IMR-90 (cell line): ENCODE results near the gene CLEC4M. TPM values are rescaled to one million over a fixed set of nuclear protein-coding genes. Genes with fewer than 3 reads are reported as not detected.

Experiments
- ATAC-seq: fragments of 200-7000 bp; cut with Tn5 transposase; 2 replicates; pipeline ENCODE4 v1.9.1; 2020; ENCODE audit warnings: low read depth, mild to moderate bottlenecking, moderate library complexity
- BruUV-seq: library from RNA; stranded (reverse); fragments of 400-500 nt; replicated peaks from 2 replicates; lab custom pipeline; 2021; lab: Mats Ljungman, UMichigan
- CTCF ChIA-PET: fragments of 300-600 bp; formaldehyde crosslinking; extraction: SDS; loops from one replicate; lab custom pipeline; 2021; ENCODE audit warnings: antibody characterized with exemption; lab: Yijun Ruan, JAX
- POLR2A ChIA-PET: fragments of 300-600 bp; sonication (Branson Sonifier 250); formaldehyde crosslinking; loops from one replicate; lab custom pipeline; 2022; ENCODE audit warnings: antibody characterized with exemption; ENCODE audit not compliant: unreplicated experiment; lab: Charles Lee
- DNase-seq: peaks from one replicate; pipeline ENCODE4 v3.0.0; 2013
- H2AFZ ChIP-seq: replicated peaks from 2 replicates; pipeline ENCODE3; 2013; ENCODE audit warnings: low read length, mild to moderate bottlenecking; ENCODE audit not compliant: poor library complexity
- H2AK5ac ChIP-seq: 2 replicates; pipeline ENCODE4 v1.6.1; 2013; ENCODE audit warnings: low read depth, low read length, inconsistent platforms
- H2AK9ac ChIP-seq: replicated peaks from 2 replicates; pipeline ENCODE3; 2013; ENCODE audit warnings: mild to moderate bottlenecking, low read depth, low read length, moderate library complexity; ENCODE audit not compliant: poor library complexity
- H2BK120ac ChIP-seq: 2 replicates; pipeline ENCODE4 v1.6.1; 2013; ENCODE audit warnings: low read depth, low read length, inconsistent platforms
- H2BK15ac ChIP-seq: 3 replicates; pipeline ENCODE4 v1.6.1; 2013; ENCODE audit warnings: low read depth, low read length, inconsistent platforms
- H2BK20ac ChIP-seq: 2 replicates; pipeline ENCODE4 v1.6.1; 2013; ENCODE audit warnings: low read depth, mild to moderate bottlenecking, inconsistent platforms, low read length, moderate library complexity
- H2BK5ac ChIP-seq: 2 replicates; pipeline ENCODE4 v1.6.1; 2013; ENCODE audit warnings: mild to moderate bottlenecking, low read depth, low read length, inconsistent platforms; ENCODE audit not compliant: poor library complexity, severe bottlenecking
- H3K14ac ChIP-seq: replicated peaks from 2 replicates; pipeline ENCODE4 v1.6.1; 2013; ENCODE audit warnings: low read depth, low read length, inconsistent platforms
- H3K18ac ChIP-seq: 2 replicates; pipeline ENCODE4 v1.6.1; 2013; ENCODE audit warnings: low read depth, low read length, control low read depth
- H3K23ac ChIP-seq: 2 replicates; pipeline ENCODE4 v1.6.1; 2013; ENCODE audit warnings: low read depth, low read length, inconsistent platforms
- H3K27ac ChIP-seq: 2 replicates; pipeline ENCODE4 v1.5.1; 2013; ENCODE audit warnings: mild to moderate bottlenecking, control low read depth, low read length; ENCODE audit not compliant: insufficient read depth
- H3K27me3 ChIP-seq: 2 replicates; pipeline ENCODE4 v1.6.1; 2013; ENCODE audit warnings: low read length; ENCODE audit not compliant: control insufficient read depth, insufficient read depth
- H3K36me3 ChIP-seq: 2 replicates; pipeline ENCODE4 v1.6.1; 2013; ENCODE audit warnings: low read length, mixed read lengths; ENCODE audit not compliant: control insufficient read depth, insufficient read depth
- H3K4ac ChIP-seq: 2 replicates; pipeline ENCODE4 v1.6.1; 2013; ENCODE audit warnings: low read depth, low read length, inconsistent platforms
- H3K4me1 ChIP-seq: 2 replicates; pipeline ENCODE4 v1.6.1; 2013; ENCODE audit warnings: low read length, mixed read lengths; ENCODE audit not compliant: control insufficient read depth, insufficient read depth
- H3K4me2 ChIP-seq: 2 replicates; pipeline ENCODE4 v1.6.1; 2013; ENCODE audit warnings: low read depth, mild to moderate bottlenecking, control low read depth, low read length, moderate library complexity
- H3K4me3 ChIP-seq: 2 replicates; pipeline ENCODE4 v1.5.1; 2013; ENCODE audit warnings: low read depth, mild to moderate bottlenecking, control low read depth, low read length, moderate library complexity; ENCODE audit not compliant: insufficient read depth
- H3K56ac ChIP-seq: 2 replicates; pipeline ENCODE4 v1.6.1; 2013; ENCODE audit warnings: low read length, inconsistent platforms; ENCODE audit not compliant: insufficient read depth; ENCODE audit errors: extremely low read depth
- H3K79me1 ChIP-seq, 2 experiments: 2 replicates each; pipeline ENCODE4 v1.6.1; 2013; ENCODE audit warnings: low read length in 2 of 2, inconsistent platforms in 1 of 2, low read depth in 1 of 2
- H3K9ac ChIP-seq: 2 replicates; pipeline ENCODE4 v1.6.1; 2013; ENCODE audit warnings: low read depth, low read length, control low read depth
- H3K9me1 ChIP-seq: 2 replicates; pipeline ENCODE4 v1.6.1; 2013; ENCODE audit warnings: low read length, inconsistent platforms; ENCODE audit not compliant: insufficient read depth
- H3K9me3 ChIP-seq: 2 replicates; pipeline ENCODE4 v1.6.1; 2013; ENCODE audit warnings: low read length; ENCODE audit not compliant: control insufficient read depth, insufficient read depth
- H4K20me1 ChIP-seq: 2 replicates; pipeline ENCODE4 v1.6.1; 2013; ENCODE audit warnings: low read length, inconsistent platforms; ENCODE audit not compliant: insufficient read depth
- H4K5ac ChIP-seq: 2 replicates; pipeline ENCODE4 v1.6.1; 2013; ENCODE audit warnings: mild to moderate bottlenecking, low read depth, low read length, control low read depth
- H4K8ac ChIP-seq, 2 experiments: 2 replicates each; pipeline ENCODE4 v1.6.1; 2013; ENCODE audit warnings: low read depth in 2 of 2, low read length in 2 of 2, control low read depth in 1 of 2, inconsistent platforms in 1 of 2
- H4K91ac ChIP-seq: 2 replicates; pipeline ENCODE4 v1.6.1; 2013; ENCODE audit warnings: low read depth, low read length, inconsistent platforms; ENCODE audit not compliant: insufficient read depth
- MAZ ChIP-seq: IDR thresholded peaks from 2 replicates; pipeline ENCODE4 v1.6.1; 2012; ENCODE audit warnings: low read depth, mild to moderate bottlenecking, low read length, improper control_type of control experiment, moderate library complexity, borderline replicate concordance
- WGBS, 2 experiments: methylation state at CpG; one replicate each; pipeline versions ENCODE4 v1.1.5 to v1.1.7; 2013; ENCODE audit warnings: missing lambda C conversion rate in 2 of 2; ENCODE audit not compliant: insufficient read length in 1 of 2; ENCODE audit errors: extremely low coverage in 2 of 2; 5-methylcytosine and 5-hydroxymethylcytosine counted together
- dilution Hi-C: fragments of 300-500 bp; cut with HindIII; formaldehyde crosslinking; loops from one replicate; pipeline ENCODE4 v1.14.3; 2018; ENCODE audit warnings: low sequenced_read_pairs; ENCODE audit not compliant: unreplicated experiment
- in situ Hi-C: fragments of 300-500 bp; cut with MboI; formaldehyde crosslinking; loops from 3 replicates; pipeline ENCODE4 v1.14.3; 2019; ENCODE audit warnings: low sequenced_read_pairs, inconsistent platforms, mixed read lengths
- intact Hi-C: fragments of 100-400 bp; cut with micrococcal nuclease; formaldehyde crosslinking; loops from 2 replicates; pipeline ENCODE4 v1.10.0; 2022
- polyA plus RNA-seq, 3 experiments: library from polyadenylated mRNA; depleted of rRNA; stranded (reverse); fragments of >200 nt; gene quantifications; 2 replicates each; pipeline ENCODE4 v1.2.3, GENCODE V29; 2012; ENCODE audit warnings: low replicate concordance in 1 of 3
- total RNA-seq: library from RNA; depleted of rRNA; stranded (reverse); fragments of >200 nt; gene quantifications from 2 replicates; pipeline ENCODE4 v1.2.3, GENCODE V29; 2012
- TF ChIP-seq, protein P1 (sequence below): conservative IDR thresholded peaks from 2 replicates; pipeline ENCODE4 v1.5.1; 2012; ENCODE audit warnings: mild to moderate bottlenecking, low read depth, low read length, improper control_type of control experiment
- TF ChIP-seq, protein P2 (sequence below): fragments of 150-350 bp; IDR thresholded peaks from 2 replicates; pipeline ENCODE4 v1.6.1; 2017; ENCODE audit warnings: mild to moderate bottlenecking, antibody characterized with exemption, low read length, low read depth

CLEC4M gene
- total and polyA plus RNA-seq, 2 of the 4 experiments (the other 2 are of a cell fraction): not detected

DNA sequence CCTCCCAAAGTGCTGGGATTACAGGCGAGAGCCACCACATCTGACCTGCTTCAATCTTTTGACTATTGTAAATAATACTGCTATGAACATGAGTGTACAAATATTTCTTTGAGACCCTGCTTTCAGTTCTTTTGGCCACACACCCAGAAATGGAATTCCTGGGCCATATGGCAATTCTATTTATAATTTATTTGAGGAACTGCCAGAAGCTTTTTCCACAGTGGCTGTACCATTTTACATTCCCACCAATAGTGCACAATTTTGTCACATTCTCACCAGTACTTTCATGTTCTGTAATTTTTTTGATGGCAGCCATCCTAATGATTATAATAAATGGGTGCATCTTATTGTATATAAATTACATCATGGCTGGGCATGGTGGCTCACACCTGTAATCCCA, 47.4 kb upstream of the CLEC4M start:
- intact Hi-C loops: no loop called here

More for the DNA sequence above, 47.4 kb upstream of the CLEC4M start:
- no peak overlapping the region for H3K9ac ChIP-seq
- H2AK9ac ChIP-seq: no peak overlapping the region
- H2AFZ ChIP-seq: no peak overlapping the region
- no peak overlapping the region for H4K5ac ChIP-seq
- H3K27me3 ChIP-seq: peaks cover 4% of the 10 kb centered on the region
- in situ Hi-C loops: no loop called here
- no peaks in the 10 kb centered on the region for H3K79me1 ChIP-seq
- POLR2A ChIA-PET: no interaction called here
- peaks cover 2% of the 10 kb centered on the region; the same call in 1 of the 2 replicates for H3K9me3 ChIP-seq
- dilution Hi-C loops: no loop called here
- H3K56ac ChIP-seq: no peak overlapping the region
- H4K20me1 ChIP-seq: no peaks in the 10 kb centered on the region
- no peaks in the 10 kb centered on the region for H3K9me1 ChIP-seq
- no peak for ATAC-seq
- TF ChIP-seq MAZ: no peak
- TF ChIP-seq, protein P1, sequence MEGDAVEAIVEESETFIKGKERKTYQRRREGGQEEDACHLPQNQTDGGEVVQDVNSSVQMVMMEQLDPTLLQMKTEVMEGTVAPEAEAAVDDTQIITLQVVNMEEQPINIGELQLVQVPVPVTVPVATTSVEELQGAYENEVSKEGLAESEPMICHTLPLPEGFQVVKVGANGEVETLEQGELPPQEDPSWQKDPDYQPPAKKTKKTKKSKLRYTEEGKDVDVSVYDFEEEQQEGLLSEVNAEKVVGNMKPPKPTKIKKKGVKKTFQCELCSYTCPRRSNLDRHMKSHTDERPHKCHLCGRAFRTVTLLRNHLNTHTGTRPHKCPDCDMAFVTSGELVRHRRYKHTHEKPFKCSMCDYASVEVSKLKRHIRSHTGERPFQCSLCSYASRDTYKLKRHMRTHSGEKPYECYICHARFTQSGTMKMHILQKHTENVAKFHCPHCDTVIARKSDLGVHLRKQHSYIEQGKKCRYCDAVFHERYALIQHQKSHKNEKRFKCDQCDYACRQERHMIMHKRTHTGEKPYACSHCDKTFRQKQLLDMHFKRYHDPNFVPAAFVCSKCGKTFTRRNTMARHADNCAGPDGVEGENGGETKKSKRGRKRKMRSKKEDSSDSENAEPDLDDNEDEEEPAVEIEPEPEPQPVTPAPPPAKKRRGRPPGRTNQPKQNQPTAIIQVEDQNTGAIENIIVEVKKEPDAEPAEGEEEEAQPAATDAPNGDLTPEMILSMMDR: no peak
- TF ChIP-seq, protein P2, sequence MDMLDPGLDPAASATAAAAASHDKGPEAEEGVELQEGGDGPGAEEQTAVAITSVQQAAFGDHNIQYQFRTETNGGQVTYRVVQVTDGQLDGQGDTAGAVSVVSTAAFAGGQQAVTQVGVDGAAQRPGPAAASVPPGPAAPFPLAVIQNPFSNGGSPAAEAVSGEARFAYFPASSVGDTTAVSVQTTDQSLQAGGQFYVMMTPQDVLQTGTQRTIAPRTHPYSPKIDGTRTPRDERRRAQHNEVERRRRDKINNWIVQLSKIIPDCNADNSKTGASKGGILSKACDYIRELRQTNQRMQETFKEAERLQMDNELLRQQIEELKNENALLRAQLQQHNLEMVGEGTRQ: no peak
- no peak overlapping the region for H3K4me2 ChIP-seq
- CTCF ChIA-PET: no interaction called here
- no peak overlapping the region for H2BK15ac ChIP-seq
- H3K23ac ChIP-seq: no peak overlapping the region
- no peak for DNase-seq
- no peak overlapping the region for H2AK5ac ChIP-seq
- WGBS, 2 experiments: no CpG with 5 or more reads among the region's 1 CpG
- no peak overlapping the region for H3K27ac ChIP-seq
- no TSS peak for BruUV-seq
- H2BK120ac ChIP-seq: no peak overlapping the region
- H3K4ac ChIP-seq: no peak overlapping the region
- no peak overlapping the region for H3K18ac ChIP-seq
- H4K91ac ChIP-seq: no peak overlapping the region
- no peaks in the 10 kb centered on the region for H3K36me3 ChIP-seq
- no peak overlapping the region for H2BK20ac ChIP-seq
- no peak overlapping the region for H4K8ac ChIP-seq
- no peak overlapping the region for H3K4me3 ChIP-seq
- no peak overlapping the region for H3K14ac ChIP-seq
- no peak overlapping the region for H2BK5ac ChIP-seq
- H3K4me1 ChIP-seq: no peaks in the 10 kb centered on the region
